Ovary (tissue), 3 donors: ENCODE results near the gene XPNPEP1.

Source experiments
- CTCF ChIP-seq, 3 donors: fragments of 450-650 bp in 2 of 3; fragments of 200-600 bp in 1 of 3; IDR thresholded peaks; one replicate each; pipeline versions ENCODE4 v1.5.1 to v1.8.0; 2016 to 2022; ENCODE audit warnings: antibody characterized with exemption in 3 of 3, mild to moderate bottlenecking in 1 of 3
- POLR2A ChIP-seq: fragments of 450-650 bp; IDR thresholded peaks from one replicate; pipeline ENCODE4 v1.6.1; 2017; ENCODE audit warnings: antibody characterized with exemption, mild to moderate bottlenecking, moderate library complexity
- donor health status: DM: no; HTN: no; CAD: no.

- TF ChIP-seq POLR2A = no peak
- no peak for TF ChIP-seq CTCF (IDR thresholded peaks at IDR 0.05)
These were observed 24.5 kb downstream of the XPNPEP1 start for GRCh38 chr10:109898666-109899355.
